Fibroblast of lung (primary cell): ENCODE results near the gene BRINP2. TPM values are rescaled to one million over a fixed set of nuclear protein-coding genes. Genes with fewer than 3 reads are reported as not detected.
A peak's percentile ranks its signal among the peaks of the same experiment; 100 is the strongest.
"Not testable (repeated sequence)": the region's sequence is repeated elsewhere in the genome, so short reads cannot be mapped to it uniquely, and the experiment has no call there.

ENCODE experiments used
- DNase-seq, 2 donors: peaks; one replicate each; pipeline versions ENCODE4 v3.0.0 to v3.0.0-alpha.2; 2010; ENCODE audit warnings: low read depth in 2 of 2
- H2AFZ ChIP-seq: 2 replicates; pipeline ENCODE4 v1.5.1; 2012; ENCODE audit warnings: low read length, control low read depth, inconsistent platforms
- H3K27ac ChIP-seq: 2 replicates; pipeline ENCODE4 v1.5.1; 2011; ENCODE audit warnings: low read length, control low read depth; ENCODE audit not compliant: insufficient read depth
- H3K27me3 ChIP-seq: 2 replicates; pipeline ENCODE4 v1.5.1; 2011; ENCODE audit warnings: mild to moderate bottlenecking, low read length; ENCODE audit not compliant: control insufficient read depth, insufficient read depth
- H3K36me3 ChIP-seq: 2 replicates; pipeline ENCODE4 v1.5.1; 2011; ENCODE audit warnings: low read length; ENCODE audit not compliant: control insufficient read depth, insufficient read depth
- H3K4me1 ChIP-seq: 2 replicates; pipeline ENCODE4 v1.5.1; 2011; ENCODE audit warnings: low read length; ENCODE audit not compliant: control insufficient read depth, insufficient read depth; ENCODE audit errors: extremely low read depth
- H3K4me2 ChIP-seq: 2 replicates; pipeline ENCODE4 v1.5.1; 2011; ENCODE audit warnings: low read length, control low read depth; ENCODE audit not compliant: insufficient read depth; ENCODE audit errors: extremely low read depth
- H3K4me3 ChIP-seq, 4 experiments: fragments of 200-600 bp in 1 of 4; sonication (generic) in 1 of 4; replicated peaks in 1 of 4; 2 replicates each; pipeline ENCODE4 v1.5.1; 2011 to 2016; ENCODE audit warnings: low read length in 4 of 4, low read depth in 3 of 4, mild to moderate bottlenecking in 3 of 4, control low read depth in 2 of 4, inconsistent platforms in 1 of 4, mixed read lengths in 1 of 4; ENCODE audit not compliant: insufficient read depth in 1 of 4; ENCODE audit errors: control extremely low read depth in 1 of 4
- H3K79me2 ChIP-seq: 2 replicates; pipeline ENCODE4 v1.5.1; 2012; ENCODE audit warnings: mild to moderate bottlenecking, low read length, inconsistent platforms; ENCODE audit not compliant: control insufficient read depth, insufficient read depth
- H3K9ac ChIP-seq: 2 replicates; pipeline ENCODE4 v1.5.1; 2011; ENCODE audit warnings: mild to moderate bottlenecking, low read length, control low read depth; ENCODE audit not compliant: insufficient read depth
- H3K9me3 ChIP-seq: 2 replicates; pipeline ENCODE4 v1.5.1; 2012; ENCODE audit warnings: low read depth, low read length; ENCODE audit not compliant: control insufficient read depth, insufficient read depth
- H4K20me1 ChIP-seq: 2 replicates; pipeline ENCODE4 v1.5.1; 2011; ENCODE audit warnings: low read length; ENCODE audit not compliant: control insufficient read depth, insufficient read depth; ENCODE audit errors: extremely low read depth
- CTCF ChIP-seq, 2 donors: IDR thresholded peaks in 1 of 2; conservative IDR thresholded peaks in 1 of 2; 1 replicate in 1 of 2; 2 replicates in 1 of 2; pipeline ENCODE4 v1.5.1; 2011 to 2012; ENCODE audit warnings: low read length in 2 of 2, control low read depth in 1 of 2, inconsistent platforms in 1 of 2, low read depth in 1 of 2, mild to moderate bottlenecking in 1 of 2
- EZH2 ChIP-seq: IDR thresholded peaks from 2 replicates; pipeline ENCODE4 v1.5.1; 2012; ENCODE audit warnings: low read length, control low read depth, mild to moderate bottlenecking; ENCODE audit errors: missing control alignments
- polyA plus RNA-seq, 2 donors: library from polyadenylated mRNA; depleted of rRNA in 1 of 2; stranded (reverse) in 1 of 2; unstranded in 1 of 2; fragments of >200 nt; gene quantifications; 2 replicates each; pipeline ENCODE4 v1.2.1, GENCODE V29; 2011 to 2012; ENCODE audit warnings: missing spikeins in 1 of 2
- total RNA-seq: library from RNA; depleted of rRNA; stranded (reverse); fragments of >200 nt; gene quantifications from 2 replicates; pipeline ENCODE4 v1.2.1, GENCODE V29; 2014

Gene BRINP2
- total and polyA plus RNA-seq, 2 donors (not counting 1 experiment from before 2014, with no cell fraction given) = under 0.01 to 0.02 TPM

GRCh38 chr1:177315761-177316160 is 145.0 kb downstream of the BRINP2 start:
- H3K4me2 ChIP-seq = no peak overlapping the region
- no peaks in the 10 kb centered on the region for H3K4me1 ChIP-seq
- no peaks in the 10 kb centered on the region for H3K36me3 ChIP-seq
- no peak overlapping the region for H2AFZ ChIP-seq
- peak in 1 of 2 donors; percentile 34 for DNase-seq
- H3K27me3 ChIP-seq = no peaks in the 10 kb centered on the region
- no peak overlapping the region for H3K9ac ChIP-seq
- no peaks in the 10 kb centered on the region for H3K9me3 ChIP-seq
- H3K79me2 ChIP-seq = no peaks in the 10 kb centered on the region
- H3K27ac ChIP-seq = no peak overlapping the region
- H4K20me1 ChIP-seq = no peaks in the 10 kb centered on the region
- TF ChIP-seq CTCF (conservative IDR thresholded peaks at IDR 0.05 in 1 of 2, IDR thresholded peaks at IDR 0.05 in 1 of 2; ENCODE audit: low read depth in 1 of 2, low read length in 2 of 2) (no peak), EZH2 (no peak)
- H3K4me3 ChIP-seq = no peak overlapping the region

GRCh38 chr1:177321434-177321833 is 150.7 kb downstream of the BRINP2 start:
- not testable (repeated sequence) for H3K9me3 ChIP-seq, DNase-seq, H3K27ac ChIP-seq, H3K27me3 ChIP-seq, H4K20me1 ChIP-seq, H3K36me3 ChIP-seq, H3K79me2 ChIP-seq, H3K4me1 ChIP-seq, H3K4me2 ChIP-seq, H2AFZ ChIP-seq, H3K4me3 ChIP-seq, H3K9ac ChIP-seq

- no peak overlapping the region for H3K27ac ChIP-seq
- H2AFZ ChIP-seq = no peak overlapping the region
- H3K9ac ChIP-seq = no peak overlapping the region
- no peaks in the 10 kb centered on the region for H3K9me3 ChIP-seq
- H3K27me3 ChIP-seq = no peaks in the 10 kb centered on the region
- H3K79me2 ChIP-seq = no peaks in the 10 kb centered on the region
- no peak overlapping the region for H3K4me2 ChIP-seq
- TF ChIP-seq EZH2 (no peak), CTCF (conservative IDR thresholded peaks at IDR 0.05 in 1 of 2, IDR thresholded peaks at IDR 0.05 in 1 of 2; ENCODE audit: low read depth in 1 of 2, low read length in 2 of 2) (no peak)
- no peaks in the 10 kb centered on the region for H3K4me1 ChIP-seq
- peak in 1 of 2 donors; percentile 2 for DNase-seq
- H3K4me3 ChIP-seq = no peak overlapping the region
- H4K20me1 ChIP-seq = no peaks in the 10 kb centered on the region
- no peaks in the 10 kb centered on the region for H3K36me3 ChIP-seq
These were observed 157.5 kb downstream of the BRINP2 start for GRCh38 chr1:177328251-177328650.
